Smooth muscle cell of the pulmonary artery (primary cell): ENCODE measurements around the gene RPL7L1. TPM values are rescaled to one million over a fixed set of nuclear protein-coding genes. Genes with fewer than 3 reads are reported as not detected.

Experiments used
- total RNA-seq: library from RNA; depleted of rRNA; stranded (reverse); fragments of >200 nt; gene quantifications from 2 replicates; pipeline ENCODE4 v1.2.3, GENCODE V29; 2014

Gene RPL7L1
- 106 and 120 TPM in 2 replicates for total RNA-seq

DNA sequence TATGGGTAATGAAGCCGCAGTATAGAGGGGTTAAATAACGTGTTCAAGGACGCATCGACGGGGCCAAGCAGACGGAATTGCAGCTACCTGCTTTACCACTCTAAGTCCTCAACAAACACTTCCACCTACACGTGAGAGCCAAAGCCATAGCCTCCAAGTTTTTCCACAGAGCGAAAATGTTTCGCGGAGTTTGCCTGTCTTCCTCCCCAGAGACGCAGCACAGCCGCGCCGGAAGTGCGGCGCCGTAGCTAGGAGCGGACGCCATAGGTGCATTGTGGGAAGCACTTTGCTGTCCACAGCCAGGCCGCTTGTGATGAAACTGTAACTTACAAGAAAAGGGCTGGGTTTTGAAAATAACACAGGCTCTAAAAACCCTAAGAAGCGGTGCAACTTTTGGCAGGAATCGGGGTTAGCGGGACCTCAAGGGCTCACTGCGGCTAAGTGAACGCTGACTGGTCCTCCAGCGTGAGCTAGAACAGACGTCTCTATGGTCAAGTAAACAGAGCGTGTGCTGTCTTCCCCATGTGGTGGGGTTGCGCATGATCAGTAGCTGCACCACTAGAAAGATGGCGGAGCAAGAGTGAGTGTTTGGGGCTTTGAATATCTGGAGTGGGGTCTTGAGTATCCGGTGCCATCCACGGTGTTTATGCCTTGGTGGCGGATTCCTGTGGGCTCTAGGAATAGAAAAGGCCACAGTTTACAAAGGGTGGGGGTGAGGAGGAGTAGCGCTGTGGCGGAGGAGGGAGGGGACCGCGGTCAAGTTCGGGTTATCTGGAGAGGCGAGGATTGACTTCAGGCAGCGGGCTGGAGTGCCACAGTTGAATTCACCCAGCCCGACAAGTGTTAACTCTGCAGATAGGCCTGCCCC, at the start of gene RPL7L1:
Gene RPL7L1 (plus strand): TSS at position 245 of the 868 bp plus-strand sequence. CDS start 295 bp downstream, at position 540.

GRCh38 chr6:42915732-42916131, 36.3 kb downstream of the RPL7L1 start, which contains the start of gene PTCRA:
Gene PTCRA, plus strand, starts transcription at chr6:42916053. Its CDS starts 17 bp downstream, at chr6:42916070.

DNA sequence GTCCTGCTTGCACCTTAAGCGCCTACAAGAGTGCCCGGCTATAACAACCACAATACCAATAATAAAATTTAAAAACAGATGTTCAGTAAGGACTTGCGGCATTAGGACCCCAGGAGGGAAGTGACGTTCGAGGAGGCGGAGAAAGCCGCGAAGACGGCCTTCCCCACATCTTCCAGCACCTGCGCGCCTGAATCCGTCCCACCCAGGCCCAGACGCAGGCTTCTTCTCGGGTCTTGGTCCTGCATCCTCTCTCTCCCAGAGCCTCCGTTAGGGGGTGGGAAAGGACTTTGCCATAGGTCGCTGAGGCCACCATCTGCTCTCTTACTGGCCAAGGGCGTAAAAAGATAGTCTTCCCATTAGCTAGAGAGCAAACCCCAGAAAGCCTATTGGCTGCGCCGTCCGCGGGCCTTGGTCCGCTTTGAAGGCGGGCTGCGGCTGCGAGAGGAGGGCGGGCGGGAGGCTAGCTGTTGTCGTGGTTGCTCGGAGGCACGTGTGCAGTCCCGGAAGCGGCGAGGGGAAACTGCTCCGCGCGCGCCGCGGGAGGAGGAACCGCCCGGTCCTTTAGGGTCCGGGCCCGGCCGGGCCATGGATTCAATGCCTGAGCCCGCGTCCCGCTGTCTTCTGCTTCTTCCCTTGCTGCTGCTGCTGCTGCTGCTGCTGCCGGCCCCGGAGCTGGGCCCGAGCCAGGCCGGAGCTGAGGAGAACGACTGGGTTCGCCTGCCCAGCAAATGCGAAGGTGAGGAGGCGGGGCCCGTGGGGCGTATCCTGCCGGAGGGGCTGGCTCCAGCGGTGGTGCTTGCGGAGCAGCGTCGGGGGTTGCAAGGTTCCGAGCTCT, 49.8 kb downstream of the RPL7L1 start, which contains the start of gene CNPY3:
Gene CNPY3 (plus strand): TSS at position 495 of the 835 bp plus-strand sequence. CDS start 91 bp downstream, at position 586.

Other genes starting within 250 kb of the RPL7L1 start
- gene PRPH2, start 157.0 kb upstream of the RPL7L1 start, total RNA-seq, result 0.50 and 0.91 TPM in 2 replicates
- 26.1 and 30.4 TPM in 2 replicates for gene TBCC, start 133.5 kb upstream of the RPL7L1 start, total RNA-seq
- gene BICRAL, start 97.6 kb upstream of the RPL7L1 start, total RNA-seq, result 8.0 and 8.8 TPM in 2 replicates
- gene PTCRA, start 36.4 kb downstream of the RPL7L1 start, total RNA-seq, result not detected in 2 replicates
- gene CNPY3, start 49.9 kb downstream of the RPL7L1 start, total RNA-seq, result 49.1 and 62.5 TPM in 2 replicates
- gene GNMT, start 81.1 kb downstream of the RPL7L1 start, total RNA-seq, result 0.13 and 0.36 TPM in 2 replicates
- 35.5 and 61.3 TPM in 2 replicates for gene PEX6, start 99.6 kb downstream of the RPL7L1 start, total RNA-seq
- 30.0 and 39.8 TPM in 2 replicates for gene PPP2R5D, start 105.0 kb downstream of the RPL7L1 start, total RNA-seq
- 49.3 and 53.0 TPM in 2 replicates for gene MEA1, start 134.3 kb downstream of the RPL7L1 start, total RNA-seq
- 59.1 and 86.7 TPM in 2 replicates for gene KLHDC3, start 134.6 kb downstream of the RPL7L1 start, total RNA-seq
- gene RRP36, start 142.0 kb downstream of the RPL7L1 start, total RNA-seq, result 57.6 and 63.3 TPM in 2 replicates
- 68.9 and 77.8 TPM in 2 replicates for gene CUL7, start 174.2 kb downstream of the RPL7L1 start, total RNA-seq
- gene MRPL2, start 179.8 kb downstream of the RPL7L1 start, total RNA-seq, result 16.3 and 19.5 TPM in 2 replicates
- 19.8 and 24.2 TPM in 2 replicates for gene KLC4, start 180.0 kb downstream of the RPL7L1 start, total RNA-seq
- gene PTK7, start 196.7 kb downstream of the RPL7L1 start, total RNA-seq, result 36.5 and 85.2 TPM in 2 replicates